Mucosa of rectum (tissue), 2 donors: ENCODE results near the gene RIN3.
"Not testable (repeated sequence)": the region's sequence is repeated elsewhere in the genome, so short reads cannot be mapped to it uniquely, and the experiment has no call there.

ENCODE experiments used
- H3K27ac ChIP-seq, 2 donors: one replicate each; pipeline ENCODE4 v1.7.0; 2013; ENCODE audit warnings: inconsistent platforms in 2 of 2, low read depth in 2 of 2, low read length in 2 of 2
- H3K27me3 ChIP-seq, 2 donors: one replicate each; pipeline ENCODE4 v1.7.0; 2013; ENCODE audit warnings: low read length in 2 of 2; ENCODE audit not compliant: control insufficient read depth in 2 of 2, insufficient read depth in 2 of 2
- H3K36me3 ChIP-seq, 2 donors: one replicate each; pipeline ENCODE4 v1.7.0; 2013; ENCODE audit warnings: low read length in 2 of 2; ENCODE audit not compliant: control insufficient read depth in 2 of 2, insufficient read depth in 2 of 2
- H3K4me1 ChIP-seq, 2 donors: one replicate each; pipeline ENCODE4 v1.7.0; 2013; ENCODE audit warnings: low read length in 2 of 2, mild to moderate bottlenecking in 1 of 2; ENCODE audit not compliant: control insufficient read depth in 2 of 2, insufficient read depth in 2 of 2
- H3K4me3 ChIP-seq, 2 donors: one replicate each; pipeline ENCODE4 v1.7.0; 2013; ENCODE audit warnings: low read length in 2 of 2
- H3K9ac ChIP-seq, 2 donors: one replicate each; pipeline ENCODE4 v1.7.0; 2013; ENCODE audit warnings: low read length in 2 of 2, low read depth in 1 of 2, mild to moderate bottlenecking in 1 of 2
- H3K9me3 ChIP-seq, 2 donors: one replicate each; pipeline ENCODE4 v1.7.0; 2013; ENCODE audit warnings: low read length in 2 of 2; ENCODE audit not compliant: control insufficient read depth in 2 of 2
- donor health status: healthy.
- donor health status: Normal muscosa, but diverticular disease.

The RIN3 gene

DNA sequence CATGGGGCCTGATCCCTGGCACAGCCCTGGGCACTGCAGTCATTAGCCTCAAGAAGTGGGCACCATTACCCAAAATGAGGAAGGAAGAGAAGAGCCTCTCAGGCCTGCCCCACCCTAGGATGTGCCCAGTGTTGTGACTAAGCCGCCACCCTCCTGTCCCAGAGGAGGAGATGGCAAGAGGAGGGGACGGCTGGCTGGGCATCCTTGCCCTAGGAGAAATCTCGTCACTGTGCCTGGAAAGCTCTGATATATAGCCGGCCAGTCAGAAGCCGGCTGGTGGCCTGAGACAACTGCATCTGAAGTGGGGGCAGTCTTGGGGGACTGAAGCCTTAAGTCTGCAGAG lies 119.7 kb downstream of the RIN3 start:
- Histone ChIP-seq H3K36me3 (no peaks in the 10 kb centered on the region), H3K27ac (no peak overlapping the region), H3K9me3 (no peaks in the 10 kb centered on the region), H3K27me3 (no peaks in the 10 kb centered on the region), H3K4me3 (no peak overlapping the region), H3K9ac (no peak overlapping the region), H3K4me1 (no peaks in the 10 kb centered on the region)

DNA sequence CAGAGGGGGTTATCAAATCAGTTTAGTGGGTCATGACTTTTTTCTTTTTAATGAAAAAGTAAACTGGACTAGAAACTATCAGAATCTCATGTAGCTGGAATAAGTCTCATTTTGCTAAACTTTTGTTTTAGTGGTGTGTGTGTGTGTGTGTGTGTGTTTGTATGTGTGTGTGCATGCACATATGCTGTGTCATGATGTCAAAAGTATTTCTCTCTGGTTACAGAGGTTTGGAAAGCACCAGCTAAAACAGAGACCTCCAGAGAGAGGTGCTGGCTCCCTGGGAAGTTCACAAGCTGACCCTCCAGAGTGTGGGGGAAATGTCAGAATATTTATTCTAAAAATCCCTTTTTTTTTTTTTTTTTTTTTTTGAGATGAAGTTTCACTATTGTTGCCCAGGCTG lies 120.1 kb downstream of the RIN3 start:
- Histone ChIP-seq H3K9ac (no peak overlapping the region), H3K27me3 (no peaks in the 10 kb centered on the region), H3K27ac (no peak overlapping the region), H3K4me1 (no peaks in the 10 kb centered on the region), H3K36me3 (no peaks in the 10 kb centered on the region), H3K9me3 (no peaks in the 10 kb centered on the region), H3K4me3 (no peak overlapping the region)

- Histone ChIP-seq H3K27ac (no peak overlapping the region), H3K4me3 (no peak overlapping the region), H3K9ac (no peak overlapping the region), H3K27me3 (no peaks in the 10 kb centered on the region), H3K9me3 (no peaks in the 10 kb centered on the region), H3K4me1 (no peaks in the 10 kb centered on the region), H3K36me3 (no peaks in the 10 kb centered on the region)
Measured at GRCh38 chr14:92635031-92635430, 121.5 kb downstream of the RIN3 start.

DNA sequence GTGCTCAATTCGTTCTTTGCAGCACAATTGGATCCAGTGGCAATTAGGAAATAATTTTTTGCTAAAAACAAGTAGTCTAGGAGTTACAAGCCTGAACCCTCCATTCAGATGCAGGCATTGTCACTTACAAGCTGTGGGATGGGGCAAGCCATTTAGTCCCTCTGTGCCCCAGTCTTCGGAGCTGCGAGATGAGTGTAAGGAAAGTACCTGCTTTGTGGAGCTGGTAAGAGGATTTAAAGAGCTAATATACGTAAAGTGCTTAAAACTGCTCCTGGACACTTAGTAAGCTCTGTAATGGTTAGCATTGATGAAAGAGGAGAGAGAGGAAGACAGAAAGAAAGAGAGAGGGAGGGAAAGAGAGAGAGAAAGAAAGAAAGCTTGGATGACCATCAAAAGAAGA lies 122.3 kb downstream of the RIN3 start:
- no peaks in the 10 kb centered on the region for H3K4me1 ChIP-seq
- no peak overlapping the region for H3K4me3 ChIP-seq
- H3K9ac ChIP-seq = no peak overlapping the region
- no peaks in the 10 kb centered on the region for H3K9me3 ChIP-seq
- no peaks in the 10 kb centered on the region for H3K27me3 ChIP-seq
- no peak overlapping the region for H3K27ac ChIP-seq
- no peaks in the 10 kb centered on the region for H3K36me3 ChIP-seq

GRCh38 chr14:92637228-92637627 lies 123.6 kb downstream of the RIN3 start:
- Histone ChIP-seq H3K4me3 (no peak overlapping the region), H3K9me3 (no peaks in the 10 kb centered on the region), H3K9ac (no peak overlapping the region), H3K27ac (no peak overlapping the region), H3K27me3 (no peaks in the 10 kb centered on the region), H3K4me1 (no peaks in the 10 kb centered on the region), H3K36me3 (peaks cover 0 to 3% of the 10 kb centered on the region in 2 donors)

DNA sequence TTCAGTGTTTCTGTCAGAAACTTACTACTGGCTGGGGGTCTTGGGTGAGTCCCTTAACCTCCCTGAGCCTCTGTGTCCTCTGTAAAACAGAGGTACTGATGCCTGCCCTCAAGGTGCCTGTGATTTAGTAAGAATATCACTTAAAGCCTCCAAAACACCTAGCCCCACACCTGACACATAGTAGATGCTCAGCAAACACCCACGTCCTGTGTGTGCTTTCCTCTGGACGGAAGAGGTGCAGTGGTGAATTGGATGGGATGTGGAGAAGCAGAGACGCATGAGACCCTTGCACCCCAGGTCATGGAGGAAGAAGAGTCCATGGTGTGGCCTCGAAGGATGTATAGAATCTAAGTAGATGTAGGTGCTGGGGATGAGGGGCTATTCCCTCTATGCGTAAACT lies 124.3 kb downstream of the RIN3 start:
- H3K9me3 ChIP-seq = no peaks in the 10 kb centered on the region
- H3K36me3 ChIP-seq = peaks cover 0 to 6% of the 10 kb centered on the region in 2 donors
- no peak overlapping the region for H3K4me3 ChIP-seq
- H3K4me1 ChIP-seq = no peaks in the 10 kb centered on the region
- no peaks in the 10 kb centered on the region for H3K27me3 ChIP-seq
- H3K9ac ChIP-seq = no peak overlapping the region
- no peak overlapping the region for H3K27ac ChIP-seq

- H3K9me3 ChIP-seq = no peaks in the 10 kb centered on the region
- no peak overlapping the region for H3K9ac ChIP-seq
- no peaks in the 10 kb centered on the region for H3K4me1 ChIP-seq
- H3K27ac ChIP-seq = no peak overlapping the region
- H3K27me3 ChIP-seq = no peaks in the 10 kb centered on the region
- no peak overlapping the region for H3K4me3 ChIP-seq
- H3K36me3 ChIP-seq = peaks cover 0 to 6% of the 10 kb centered on the region in 2 donors
Measured at GRCh38 chr14:92638266-92638665, 124.7 kb downstream of the RIN3 start.

DNA sequence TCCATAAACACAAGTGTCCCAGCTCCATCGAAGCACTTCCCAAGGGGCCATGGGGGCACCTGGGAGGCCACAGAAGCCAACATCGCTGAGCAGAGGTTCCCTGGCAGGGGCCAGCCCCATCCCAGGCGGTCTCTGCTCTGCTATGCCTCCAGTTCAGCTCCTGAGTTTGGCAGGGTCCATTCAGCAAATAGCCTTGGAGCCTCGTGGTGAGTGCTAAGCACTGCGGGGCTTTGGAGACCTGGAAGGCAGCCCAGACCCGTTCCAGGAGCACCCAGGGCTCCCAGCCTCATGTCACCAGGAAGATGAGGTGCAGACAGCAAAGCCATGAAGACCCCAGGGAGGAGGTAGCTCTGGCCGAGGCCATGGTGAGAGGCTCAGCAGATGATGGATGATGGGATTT lies 125.3 kb downstream of the RIN3 start:
- no peaks in the 10 kb centered on the region for H3K9me3 ChIP-seq
- H3K4me3 ChIP-seq = no peak overlapping the region
- peaks cover 0 to 7% of the 10 kb centered on the region in 2 donors for H3K36me3 ChIP-seq
- no peaks in the 10 kb centered on the region for H3K27me3 ChIP-seq
- H3K4me1 ChIP-seq = no peaks in the 10 kb centered on the region
- H3K9ac ChIP-seq = no peak overlapping the region
- no peak overlapping the region for H3K27ac ChIP-seq

- not testable (repeated sequence) for H3K9ac ChIP-seq, H3K27ac ChIP-seq, H3K27me3 ChIP-seq, H3K4me3 ChIP-seq, H3K9me3 ChIP-seq, H3K4me1 ChIP-seq
- peaks cover 2 to 13% of the 10 kb centered on the region in 2 donors for H3K36me3 ChIP-seq
Measured at GRCh38 chr14:92639472-92640117, 126.0 kb downstream of the RIN3 start.

GRCh38 chr14:92641306-92641705 lies 127.7 kb downstream of the RIN3 start:
- Histone ChIP-seq H3K36me3 (peaks cover 7 to 16% of the 10 kb centered on the region in 2 donors), H3K27ac (no peak overlapping the region), H3K4me3 (no peak overlapping the region), H3K9ac (no peak overlapping the region), H3K4me1 (peaks cover 0 to 2% of the 10 kb centered on the region in 2 donors), H3K27me3 (no peaks in the 10 kb centered on the region), H3K9me3 (peaks cover 0 to 4% of the 10 kb centered on the region in 2 donors)
